Uterus (tissue), 2 donors: ENCODE data around the gene JCHAIN.

Experiments
- POLR2A ChIP-seq, 2 donors: fragments of 450-650 bp; IDR thresholded peaks; one replicate each; pipeline ENCODE4 v1.6.1; 2016; ENCODE audit warnings: antibody characterized with exemption in 2 of 2, mild to moderate bottlenecking in 1 of 2, moderate library complexity in 1 of 2
- TF ChIP-seq, protein P1 (sequence below), 4 experiments: fragments of 200-600 bp in 2 of 4; fragments of 450-650 bp in 2 of 4; sonication (generic) in 2 of 4; IDR thresholded peaks; one replicate each; pipeline ENCODE4 v1.5.1; 2016 to 2019; ENCODE audit warnings: antibody characterized with exemption in 4 of 4, mild to moderate bottlenecking in 2 of 4, moderate library complexity in 1 of 4

- TF ChIP-seq POLR2A (IDR thresholded peaks at IDR 0.05) = no peak
- TF ChIP-seq, protein P1, sequence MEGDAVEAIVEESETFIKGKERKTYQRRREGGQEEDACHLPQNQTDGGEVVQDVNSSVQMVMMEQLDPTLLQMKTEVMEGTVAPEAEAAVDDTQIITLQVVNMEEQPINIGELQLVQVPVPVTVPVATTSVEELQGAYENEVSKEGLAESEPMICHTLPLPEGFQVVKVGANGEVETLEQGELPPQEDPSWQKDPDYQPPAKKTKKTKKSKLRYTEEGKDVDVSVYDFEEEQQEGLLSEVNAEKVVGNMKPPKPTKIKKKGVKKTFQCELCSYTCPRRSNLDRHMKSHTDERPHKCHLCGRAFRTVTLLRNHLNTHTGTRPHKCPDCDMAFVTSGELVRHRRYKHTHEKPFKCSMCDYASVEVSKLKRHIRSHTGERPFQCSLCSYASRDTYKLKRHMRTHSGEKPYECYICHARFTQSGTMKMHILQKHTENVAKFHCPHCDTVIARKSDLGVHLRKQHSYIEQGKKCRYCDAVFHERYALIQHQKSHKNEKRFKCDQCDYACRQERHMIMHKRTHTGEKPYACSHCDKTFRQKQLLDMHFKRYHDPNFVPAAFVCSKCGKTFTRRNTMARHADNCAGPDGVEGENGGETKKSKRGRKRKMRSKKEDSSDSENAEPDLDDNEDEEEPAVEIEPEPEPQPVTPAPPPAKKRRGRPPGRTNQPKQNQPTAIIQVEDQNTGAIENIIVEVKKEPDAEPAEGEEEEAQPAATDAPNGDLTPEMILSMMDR (IDR thresholded peaks at IDR 0.05) = no peak
Measured at GRCh38 chr4:70654605-70655011, 11.7 kb downstream of the JCHAIN start.
